ENCODE measurements around the gene RAB35.

- TF ChIP-seq REST (IDR thresholded peaks at IDR 0.05; ENCODE audit: insufficient replicate concordance, low read depth) (no peak), CTCF (IDR thresholded peaks at IDR 0.05; ENCODE audit: insufficient read depth, low read length) (no peak), POLR2AphosphoS5 (IDR thresholded peaks at IDR 0.05; ENCODE audit: low read depth) (no peak), SPI1 (IDR thresholded peaks at IDR 0.05; ENCODE audit: borderline replicate concordance, low read depth) (no peak), GABPA (IDR thresholded peaks at IDR 0.05; ENCODE audit: low read depth) (no peak)
Observed at GRCh38 chr12:120056739-120057138, 59.8 kb downstream of the RAB35 start.

Data from HL-60 (cell line).